HUDEP-2 (cell line): ENCODE measurements around the gene MSI2.
A peak's percentile ranks its signal among the peaks of the same experiment; 100 is the strongest.

Experiments
- DNase-seq, 76 experiments: peaks; one replicate each; lab custom pipeline; 2025; ENCODE audit not compliant: unreplicated experiment in 76 of 76; lab: John Stamatoyannopoulos, UW

The MSI2 gene

DNA sequence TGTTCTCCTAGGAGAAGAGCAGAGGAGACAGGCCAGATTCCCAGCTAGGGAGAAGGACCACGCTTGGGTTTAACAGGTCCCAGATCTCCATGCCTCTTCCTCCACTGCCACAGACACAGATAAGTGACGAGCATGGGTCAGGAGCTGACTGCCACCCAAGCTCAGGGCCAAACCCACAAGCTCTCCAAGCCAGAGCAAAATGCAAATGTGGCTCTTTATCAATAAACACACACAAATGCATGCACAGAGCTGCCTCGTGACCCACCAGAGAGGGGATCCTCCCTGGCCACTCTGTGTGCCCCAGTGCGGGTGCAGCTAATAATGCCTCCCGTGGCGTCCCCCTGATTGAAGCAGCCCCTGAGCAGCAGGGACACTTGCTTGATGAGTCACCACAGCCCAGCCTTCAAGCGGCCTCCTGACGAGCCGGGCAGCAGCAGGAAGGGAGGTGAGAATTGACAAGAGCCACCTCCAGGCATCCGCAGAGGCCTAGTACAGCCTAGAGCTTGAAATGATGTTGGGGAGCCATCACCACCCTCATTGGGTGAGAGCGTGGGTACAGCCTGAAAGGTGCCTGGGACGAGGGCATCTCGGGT, 344.9 kb downstream of the MSI2 start:
- DNase-seq: peak in 10 of 76 experiments; percentile 6 to 26 (median 11)

DNA sequence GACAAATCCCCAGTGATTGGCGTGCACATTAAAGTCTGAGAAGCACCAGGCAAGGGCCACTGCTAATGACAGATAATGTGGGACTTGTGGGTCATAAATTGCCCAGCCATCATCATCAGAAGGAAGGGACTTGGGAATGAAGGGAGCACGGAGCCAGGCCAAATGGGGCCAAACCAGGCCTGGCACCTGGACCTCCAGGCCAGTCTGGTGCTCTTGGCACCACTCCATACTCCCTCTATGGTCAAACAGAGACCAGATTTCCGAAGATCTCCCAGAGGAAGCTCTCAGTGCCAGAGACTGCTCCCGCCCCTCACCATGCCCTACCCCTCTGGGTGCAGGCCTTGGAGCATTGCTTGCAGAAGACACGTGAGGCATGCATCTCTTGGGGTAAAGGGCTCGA, 346.6 kb downstream of the MSI2 start:
- DNase-seq: no peak

DNA sequence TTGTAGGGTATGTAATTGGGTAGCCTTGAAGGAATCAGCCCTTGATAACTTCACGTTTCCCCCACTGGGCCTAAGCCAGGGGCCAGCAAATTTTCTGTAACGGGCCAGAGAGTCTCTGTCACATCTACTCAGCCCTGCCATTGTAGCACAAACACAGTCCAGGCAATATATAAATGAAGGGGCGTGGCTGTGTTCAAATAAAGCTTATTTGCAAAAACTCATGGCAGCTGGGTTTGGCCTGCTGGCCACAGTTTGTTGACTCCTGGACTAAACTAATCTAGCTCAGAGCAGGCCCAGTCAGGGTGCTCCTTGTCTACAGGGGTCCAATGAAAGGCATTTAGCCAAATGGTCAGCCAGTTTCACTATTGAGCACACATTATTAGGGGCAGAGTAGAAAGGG, 347.2 kb downstream of the MSI2 start:
- DNase-seq: no peak

DNA sequence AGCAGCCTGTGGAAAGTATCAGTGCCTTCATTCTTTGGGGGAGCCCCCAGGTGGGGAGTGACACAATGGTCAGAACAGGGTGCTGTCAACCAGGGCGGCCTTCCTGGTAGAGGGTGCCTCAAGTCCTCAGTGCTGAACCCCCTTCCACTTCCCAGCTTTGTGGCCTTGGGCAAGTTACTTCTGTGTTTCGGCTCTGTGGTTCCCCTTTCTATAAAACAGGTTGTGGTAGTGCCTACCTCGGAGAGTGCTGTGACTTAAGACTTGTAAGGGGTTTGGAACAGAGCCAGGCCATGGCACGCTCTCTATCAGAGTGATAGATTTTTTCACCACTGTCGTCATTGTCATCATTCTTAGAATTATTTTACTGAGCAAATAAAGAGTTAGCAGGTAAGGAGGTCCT, 347.7 kb downstream of the MSI2 start:
- peak in 2 of 76 experiments; percentile 11 to 22 for DNase-seq

DNA sequence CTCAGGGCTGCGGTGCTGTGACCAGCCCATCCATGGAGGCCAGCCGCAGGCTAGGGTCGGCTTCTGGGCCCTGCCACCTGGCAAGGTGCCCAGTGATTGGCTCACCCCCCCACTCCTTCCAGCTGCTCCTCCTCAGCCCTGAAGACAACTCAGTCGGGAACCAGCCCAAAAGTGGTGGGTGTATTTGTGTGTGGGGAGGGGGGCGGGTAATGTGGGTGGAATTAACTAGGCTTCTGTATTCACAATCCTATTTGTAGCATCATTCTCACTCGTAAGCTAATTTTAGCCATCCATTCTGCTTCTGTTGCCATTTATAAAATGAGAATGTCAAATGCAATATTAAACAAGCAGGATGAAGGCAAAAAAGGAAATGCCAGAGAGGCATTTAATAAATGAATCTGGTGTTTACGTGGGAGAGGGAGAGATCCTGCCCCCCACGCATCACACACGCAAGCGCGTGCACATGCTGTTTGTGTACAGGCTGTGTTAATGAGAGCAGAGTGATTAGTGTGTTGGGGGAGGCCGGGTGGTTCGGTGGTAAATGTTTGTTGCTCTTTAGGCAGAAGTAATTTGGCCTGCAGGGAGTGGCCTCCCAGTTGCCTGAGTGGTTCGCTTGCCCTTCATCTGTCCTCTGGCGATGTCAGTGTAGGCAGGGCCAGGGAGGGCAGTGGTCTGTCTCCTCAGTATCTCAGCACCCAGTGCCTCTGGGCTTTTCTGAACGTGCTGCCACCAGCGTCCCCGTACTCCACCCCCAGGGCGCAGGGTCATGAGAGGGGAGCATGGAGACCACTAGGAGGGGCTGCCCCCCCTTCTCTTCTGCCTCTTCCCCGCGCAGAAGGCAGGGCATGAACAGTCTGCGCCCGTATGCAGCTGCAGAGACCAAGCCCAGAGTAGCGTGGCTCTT, 348.7 kb downstream of the MSI2 start:
- peak in 10 of 76 experiments; percentile 4 to 46 (median 18) for DNase-seq

DNA sequence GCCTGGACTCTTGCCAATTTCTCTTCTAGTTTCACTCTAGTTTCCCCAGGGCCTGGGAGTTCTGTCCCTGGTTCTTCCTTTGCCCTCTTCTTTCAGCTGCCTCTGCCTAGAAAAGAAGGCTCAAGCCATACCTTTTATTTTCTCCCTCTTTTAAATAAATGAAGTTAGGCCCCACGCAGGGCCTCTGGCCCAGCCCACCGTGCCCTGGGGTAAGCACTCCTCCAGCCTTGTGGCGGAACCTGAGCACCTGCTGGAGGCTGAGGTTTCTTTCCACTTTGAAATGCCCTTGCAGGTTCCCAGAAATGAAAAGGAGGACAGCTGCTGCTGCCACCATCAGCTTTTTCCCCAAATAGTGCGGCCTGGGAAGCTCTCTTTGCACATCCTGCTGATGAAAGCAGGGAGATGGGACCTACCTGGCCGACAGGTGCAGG, 349.4 kb downstream of the MSI2 start:
- DNase-seq: peak in 6 of 76 experiments; percentile 9 to 57 (median 32)

DNA sequence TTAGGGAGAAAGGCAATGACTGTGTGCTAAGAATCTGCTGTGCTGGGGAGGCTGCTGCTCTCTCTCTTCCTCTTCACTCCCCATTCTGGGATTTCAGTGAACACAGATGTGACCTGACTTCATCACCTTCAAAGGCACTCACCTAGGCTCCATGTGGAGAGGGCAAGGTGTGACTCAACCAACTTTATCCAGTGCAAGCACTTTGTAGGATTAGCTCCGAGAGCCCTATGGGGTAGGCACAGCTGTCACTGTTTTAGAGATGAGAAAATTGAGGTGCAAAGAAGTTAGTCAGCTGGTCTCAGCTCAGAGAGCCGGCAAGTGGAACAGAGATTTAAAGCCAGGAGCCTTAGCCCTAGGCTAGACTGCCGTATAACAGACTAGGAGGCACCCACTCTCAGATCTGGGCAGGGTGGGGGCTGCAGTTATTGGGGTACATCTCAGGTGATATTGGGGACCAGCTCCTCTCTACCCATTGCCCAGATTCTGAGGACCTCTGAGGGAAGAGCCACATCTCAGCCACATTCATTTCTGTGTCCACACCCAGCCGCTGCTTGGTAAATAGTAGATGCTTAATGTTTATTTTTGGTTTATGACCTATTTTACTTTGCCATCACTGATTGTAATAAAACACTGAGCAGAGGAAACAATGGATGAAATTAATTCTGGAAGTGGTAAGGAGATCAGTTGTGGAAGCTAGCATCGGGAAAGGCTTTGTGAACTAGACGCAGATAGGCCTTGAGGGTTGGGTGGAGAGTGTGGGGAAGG, 350.0 kb downstream of the MSI2 start:
- no peak for DNase-seq

DNA sequence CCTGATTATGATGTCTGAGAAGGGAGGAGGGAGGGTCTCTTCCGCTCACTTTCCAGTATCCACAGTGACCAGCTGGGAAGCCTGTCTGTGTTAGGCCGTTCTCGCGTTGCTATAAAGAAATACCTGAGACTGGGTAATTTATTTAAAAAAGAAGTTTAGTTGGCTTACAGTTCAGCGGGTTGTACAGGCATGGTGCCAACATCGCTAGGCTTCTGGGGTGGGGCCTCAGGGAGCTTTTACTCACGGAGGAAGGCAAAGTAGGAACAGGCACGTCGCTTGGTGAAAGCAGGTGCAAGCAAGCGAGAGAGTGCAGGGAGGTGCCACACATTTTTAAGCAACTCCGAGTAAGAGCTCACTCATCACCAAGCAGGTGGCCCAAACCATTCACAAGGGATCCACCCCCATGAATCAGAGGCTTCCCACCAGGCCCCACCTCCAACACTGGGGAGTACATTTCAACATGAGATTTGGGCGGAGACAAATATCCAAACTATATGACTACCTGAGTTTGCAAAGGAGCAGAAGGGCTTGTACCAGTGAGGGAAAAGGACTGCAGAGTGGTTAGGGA, 351.3 kb downstream of the MSI2 start:
- no peak for DNase-seq

DNA sequence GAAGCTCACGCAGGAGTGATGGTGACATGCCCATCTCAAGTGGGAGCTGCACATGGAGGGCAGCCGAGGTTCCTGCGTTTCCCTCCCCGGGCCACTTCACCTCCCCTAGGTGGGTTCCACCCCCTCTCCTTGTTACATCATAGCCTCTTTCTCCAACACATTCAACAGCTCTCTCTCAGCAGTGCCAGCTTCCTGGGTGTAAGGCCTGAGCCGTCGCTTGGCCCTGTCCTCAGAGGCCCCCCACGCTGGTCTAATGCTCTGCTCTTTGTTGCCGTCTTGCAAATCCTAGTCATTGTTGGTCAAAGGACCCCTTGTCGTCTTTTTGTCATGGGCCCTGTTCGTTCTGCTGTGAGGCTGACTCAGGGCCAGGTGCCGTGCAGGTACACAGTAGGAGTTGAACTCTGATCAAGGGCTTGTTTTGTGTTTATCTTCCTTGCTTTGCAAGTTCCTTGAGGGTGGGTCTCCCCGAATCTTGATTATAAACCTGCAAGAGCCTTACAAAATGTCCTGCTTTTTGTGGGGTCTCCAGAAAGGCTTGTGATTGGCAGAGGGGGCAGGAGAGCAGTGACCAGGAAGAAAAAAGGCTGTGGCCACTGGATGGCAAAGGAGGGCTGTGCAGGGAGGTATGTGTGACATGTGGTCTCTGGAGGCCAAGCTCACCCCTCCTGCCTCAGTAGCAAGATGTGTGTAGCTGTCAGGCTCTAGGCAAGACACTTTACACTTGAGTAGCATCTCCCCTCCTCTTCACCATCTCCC, 352.2 kb downstream of the MSI2 start:
- no peak for DNase-seq

DNA sequence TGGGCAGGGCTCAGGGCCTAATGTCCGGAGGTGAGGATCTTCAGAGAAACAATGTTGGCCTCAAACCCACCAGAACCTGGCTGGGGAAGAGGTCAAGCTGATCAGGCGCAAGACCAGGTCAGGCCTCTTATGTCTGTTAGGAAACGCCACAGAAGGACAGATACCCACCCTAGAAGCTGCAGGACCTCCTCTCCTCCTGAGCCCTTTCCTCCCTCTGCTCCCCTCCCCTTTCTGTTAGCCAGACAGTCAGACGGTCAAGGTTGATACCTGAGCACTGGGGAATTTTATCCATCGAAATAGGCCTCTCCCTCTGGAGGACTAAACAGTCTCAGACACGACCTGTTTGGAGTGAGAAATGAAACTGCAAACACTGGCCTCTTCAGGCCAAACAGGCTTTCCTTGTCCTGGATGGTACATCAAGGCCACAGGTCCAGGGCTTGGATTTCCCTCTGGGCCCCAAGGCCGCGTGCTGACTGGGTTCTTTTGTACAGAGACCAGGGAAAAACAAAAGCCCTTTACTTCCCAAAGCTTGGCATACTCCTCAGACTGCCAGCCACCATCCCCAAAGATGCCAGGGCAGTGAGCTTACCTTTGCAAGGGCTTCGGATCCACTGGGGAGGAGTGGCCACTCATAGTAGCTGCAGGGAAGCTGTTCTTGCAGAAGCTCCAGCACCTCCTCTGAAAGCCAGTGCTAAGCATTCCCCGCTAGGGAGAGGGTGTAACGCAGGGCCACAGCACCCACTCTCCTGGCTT, 353.0 kb downstream of the MSI2 start:
- DNase-seq: no peak

DNA sequence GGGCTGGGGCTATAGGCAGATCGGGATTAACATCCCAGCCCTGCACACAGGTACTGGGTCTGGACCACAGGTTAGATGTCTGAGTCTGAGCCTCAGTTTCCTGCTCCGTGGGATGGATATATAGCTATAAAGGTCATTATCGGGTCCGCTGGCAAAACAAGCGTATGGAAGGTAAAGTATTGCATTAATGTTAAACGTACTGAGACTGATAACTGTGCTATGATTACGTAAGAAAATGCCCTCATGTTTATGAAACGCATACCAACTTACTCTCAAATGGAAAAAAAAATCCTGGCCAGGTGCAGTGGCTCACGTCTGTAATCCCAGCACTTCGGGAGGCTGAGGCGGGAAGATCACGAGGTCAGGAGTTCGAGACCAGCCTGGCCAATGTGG, 353.6 kb downstream of the MSI2 start:
- no peak for DNase-seq

DNA sequence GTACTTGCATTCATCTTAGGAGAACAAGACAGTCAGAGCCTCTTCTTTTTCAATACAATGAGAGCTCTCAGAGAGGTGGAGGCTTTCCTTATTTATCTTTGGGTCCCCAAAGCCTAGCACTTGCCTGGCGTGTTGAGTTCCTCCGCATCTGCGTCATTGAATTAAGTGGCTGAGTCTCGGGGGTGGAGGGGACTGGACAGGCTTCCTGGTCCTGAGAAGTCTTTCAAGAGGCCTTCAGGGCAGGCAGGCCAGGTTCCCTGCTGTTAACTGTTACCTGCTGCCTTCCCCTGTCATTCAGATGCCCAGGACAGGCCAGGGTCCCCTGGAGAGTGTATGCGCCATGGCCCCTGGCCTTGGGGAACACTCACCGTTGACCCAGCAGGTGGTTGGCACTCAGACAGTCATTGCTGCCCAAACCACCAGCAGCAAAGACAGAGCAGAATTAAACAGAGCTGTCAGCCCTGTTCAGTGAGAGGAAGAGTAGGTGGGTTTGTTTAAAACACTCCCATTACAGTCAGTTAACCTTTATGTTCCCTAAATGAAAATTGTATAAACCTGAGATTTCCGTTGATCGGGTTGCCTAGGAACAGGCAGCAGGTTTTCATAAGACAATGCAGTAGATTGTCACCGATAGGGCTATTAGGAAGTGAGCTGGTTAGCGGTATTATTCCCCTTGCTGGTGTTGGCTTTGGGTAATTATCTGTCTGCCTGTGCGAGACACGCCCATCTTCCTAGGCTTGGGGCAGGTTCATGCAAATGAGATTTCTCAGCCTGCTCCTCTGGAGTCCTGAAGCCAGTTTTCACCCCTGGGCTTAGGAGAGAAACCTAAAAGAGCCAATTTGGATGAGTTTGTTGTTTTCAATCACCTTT, 356.1 kb downstream of the MSI2 start:
- DNase-seq: peak in 27 of 76 experiments; percentile 5 to 54 (median 19)

DNA sequence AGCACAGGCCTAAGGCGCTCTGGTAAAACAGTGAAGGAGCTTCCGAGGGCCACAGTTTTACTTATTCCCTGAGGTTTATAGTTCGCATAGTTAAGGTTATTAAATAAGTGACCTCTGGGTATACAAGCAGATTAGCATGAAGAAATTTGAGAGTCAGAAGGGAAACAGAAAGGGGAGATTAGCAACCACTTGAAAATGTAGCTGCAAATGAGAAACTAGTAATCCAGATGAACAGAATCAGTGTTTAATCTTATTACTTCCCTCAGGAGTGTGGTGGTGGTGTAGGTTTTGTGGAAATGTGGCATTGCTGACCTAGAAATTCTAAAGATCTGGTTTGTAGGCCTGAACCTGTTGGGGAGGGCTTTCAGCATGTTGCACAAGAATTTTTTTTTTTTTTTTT, 358.4 kb downstream of the MSI2 start:
- DNase-seq: no peak

DNA sequence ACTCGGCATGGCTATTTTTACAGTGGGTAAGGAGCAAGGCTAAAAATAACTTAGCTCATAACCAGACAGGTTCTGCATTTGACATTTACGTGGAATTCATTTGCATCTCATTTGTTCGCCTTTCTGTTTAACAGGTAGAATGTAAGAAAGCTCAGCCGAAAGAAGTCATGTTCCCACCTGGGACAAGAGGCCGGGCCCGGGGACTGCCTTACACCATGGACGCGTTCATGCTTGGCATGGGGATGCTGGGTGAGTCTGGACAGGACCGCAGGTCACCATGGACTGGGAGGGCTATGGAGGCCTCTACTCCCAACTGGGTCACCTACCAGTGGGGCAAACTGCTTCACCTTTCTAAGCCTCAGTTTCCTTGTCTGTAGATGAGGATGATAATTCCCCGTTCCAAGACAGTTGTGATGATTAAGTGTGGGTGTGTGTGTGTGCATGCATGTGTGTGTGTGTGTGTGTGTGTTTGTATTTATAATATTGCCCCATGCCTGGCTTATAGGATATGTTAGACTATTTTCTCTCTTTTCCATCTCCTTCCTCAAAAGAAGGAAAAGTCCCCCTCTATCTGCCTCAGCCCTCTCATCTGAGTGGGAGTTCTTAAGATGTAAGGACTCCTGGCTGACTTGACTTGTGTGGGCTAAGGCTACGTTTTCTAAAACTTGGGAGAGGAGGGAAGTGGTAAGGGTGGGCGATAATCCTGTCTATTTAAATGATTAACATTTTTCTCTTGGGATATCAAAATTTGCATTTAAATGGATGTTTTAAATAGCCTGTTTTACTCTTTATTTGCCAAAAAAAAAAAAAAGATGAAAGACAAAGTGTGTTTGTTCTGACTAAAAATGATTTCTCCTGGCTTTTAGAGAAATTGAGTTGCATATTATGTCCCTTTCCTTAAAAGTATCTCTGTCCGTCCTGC, 359.8 kb downstream of the MSI2 start:
- no peak for DNase-seq

DNA sequence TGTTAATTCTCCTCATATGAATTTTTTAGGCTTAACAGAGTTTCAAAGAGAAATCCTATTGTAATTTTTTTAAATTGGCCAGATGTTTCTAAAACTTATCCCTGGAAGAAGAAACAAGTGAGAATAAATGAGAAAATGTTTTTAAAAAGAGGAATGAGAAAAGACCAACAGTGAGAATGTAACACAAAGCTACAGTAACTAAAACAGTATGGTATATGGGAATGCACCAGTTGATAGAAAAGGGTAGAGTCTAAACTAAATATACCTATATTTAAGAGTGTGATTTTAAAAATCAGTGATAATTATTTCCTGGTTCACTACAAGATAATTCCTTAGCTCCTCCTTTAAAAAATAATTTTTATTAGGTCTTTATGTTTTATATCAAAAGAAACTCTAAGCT, 360.9 kb downstream of the MSI2 start:
- DNase-seq: no peak

DNA sequence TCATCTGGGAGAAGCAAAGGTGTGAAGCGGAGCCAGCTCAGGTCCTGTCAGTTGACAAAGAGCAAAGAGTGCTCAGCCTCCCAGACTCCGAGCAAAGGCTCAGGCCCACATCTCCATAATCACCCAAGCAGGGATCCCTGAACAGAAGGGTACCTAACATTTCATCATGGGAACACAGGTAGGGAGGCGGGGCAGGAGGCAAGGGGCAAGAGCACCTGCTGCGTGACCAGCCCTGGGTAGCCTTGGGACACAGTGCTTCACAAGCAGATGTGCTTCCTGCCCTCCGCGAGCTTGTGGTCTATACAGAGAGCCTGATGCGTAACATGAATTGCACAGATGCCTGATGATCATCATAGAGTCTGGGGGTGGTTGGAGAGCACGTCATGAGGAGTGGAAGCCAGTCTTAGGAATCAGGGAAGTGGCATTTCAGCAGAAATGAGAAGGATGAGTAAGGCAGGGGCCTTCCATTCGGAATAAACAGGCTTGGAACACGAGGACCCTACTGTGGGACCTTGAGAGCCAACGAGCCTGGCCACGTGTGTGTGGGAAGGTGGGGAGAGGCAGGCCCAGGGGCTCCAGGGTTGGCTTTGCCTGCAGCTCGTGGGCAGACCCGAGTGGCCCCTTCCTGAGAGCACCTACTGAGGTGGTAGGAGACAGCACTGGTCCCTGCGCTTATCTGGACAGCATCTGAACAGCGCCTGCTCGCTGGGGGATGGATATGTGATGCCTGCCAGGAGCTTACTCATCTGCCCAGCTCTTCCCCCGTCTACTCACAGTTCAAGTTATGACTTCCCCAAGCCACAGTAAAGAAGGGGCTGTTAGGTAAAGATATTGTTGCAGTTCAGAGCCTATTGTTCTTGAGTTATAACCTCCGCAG, 363.0 kb downstream of the MSI2 start:
- peak in 2 of 76 experiments; percentile 7 to 36 for DNase-seq

DNA sequence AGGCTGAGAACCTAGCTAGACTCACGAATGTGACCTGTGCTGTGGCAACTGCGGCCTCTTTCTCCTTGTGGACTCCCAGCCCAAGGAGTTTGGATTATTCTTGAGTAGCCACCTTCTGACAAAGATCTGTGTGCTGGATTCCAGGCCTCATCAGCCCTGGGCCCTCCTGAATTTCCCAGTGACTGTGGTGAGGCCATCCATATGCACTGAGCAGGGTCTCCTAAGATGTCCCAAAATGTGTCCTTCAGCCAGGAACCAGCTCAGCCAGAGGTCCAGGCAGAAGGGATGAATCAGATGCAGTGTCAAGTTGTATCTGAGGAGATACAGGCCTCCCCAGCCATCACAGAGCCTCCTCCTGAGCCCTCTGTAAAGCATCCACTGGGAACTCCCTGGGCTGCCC, 364.3 kb downstream of the MSI2 start:
- DNase-seq: no peak
